Measurements from ENCODE around the gene SLC7A7. TPM values are rescaled to one million over a fixed set of nuclear protein-coding genes. Genes with fewer than 3 reads are reported as not detected.
"Not testable (repeated sequence)": the region's sequence is repeated elsewhere in the genome, so short reads cannot be mapped to it uniquely, and the experiment has no call there.

SLC7A7 gene
- total and polyA plus RNA-seq, 10 of the 15 experiments (the other 5 are each of a cell fraction or from before 2014, with no cell fraction given): 27.8 to 79.2 (median 50.8) TPM

DNA sequence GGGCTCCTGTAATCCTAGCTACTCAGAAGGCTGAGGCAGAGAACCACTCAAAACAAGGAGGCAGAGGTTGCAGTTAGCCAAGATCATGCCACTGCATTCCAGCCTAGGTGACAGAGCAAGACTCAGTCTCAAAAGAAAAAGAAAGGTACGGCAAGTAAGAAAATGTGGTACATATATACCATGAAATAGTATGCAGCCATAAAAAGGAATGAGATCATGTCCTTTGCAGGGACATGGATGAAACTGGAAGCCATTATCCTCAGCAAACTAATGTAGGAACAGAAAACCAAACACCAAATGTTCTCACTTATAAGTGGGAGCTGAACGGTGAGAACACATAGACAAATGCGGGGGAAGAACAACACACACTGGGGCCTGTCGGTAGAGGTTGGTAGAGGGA is 10.0 kb downstream of the SLC7A7 start:
- BruUV-seq (replicated peaks); H3K9me3 ChIP-seq (replicated peaks; ENCODE audit: control insufficient read depth, insufficient read depth, low read length); in situ Hi-C loops (cut with MboI); H3K27me3 ChIP-seq (replicated peaks in 1 of 2; ENCODE audit: control insufficient read depth in 2 of 2, insufficient read depth in 2 of 2, low read length in 1 of 2); H4K20me1 ChIP-seq (ENCODE audit: control insufficient read depth, insufficient read depth); ATAC-seq; intact Hi-C loops (cut with micrococcal nuclease; ENCODE audit: unreplicated experiment); DNase-seq (ENCODE audit: low read depth, low spot score); H2AFZ ChIP-seq (ENCODE audit: control insufficient read depth, low read depth, low read length); H3K36me3 ChIP-seq (ENCODE audit: control insufficient read depth in 2 of 2, insufficient read depth in 2 of 2, low read length in 1 of 2); FAIRE-seq; H3K9ac ChIP-seq (ENCODE audit: control insufficient read depth, insufficient read depth, low read length): not testable (repeated sequence)
- TF ChIP-seq KLF5 (IDR thresholded peaks at IDR 0.05; ENCODE audit: partially characterized antibody): peak; percentile 25
- TF ChIP-seq SMARCA5 (IDR thresholded peaks at IDR 0.05): peak; percentile 18; the same call in 1 of the 2 replicates
- TF ChIP-seq, protein P1, sequence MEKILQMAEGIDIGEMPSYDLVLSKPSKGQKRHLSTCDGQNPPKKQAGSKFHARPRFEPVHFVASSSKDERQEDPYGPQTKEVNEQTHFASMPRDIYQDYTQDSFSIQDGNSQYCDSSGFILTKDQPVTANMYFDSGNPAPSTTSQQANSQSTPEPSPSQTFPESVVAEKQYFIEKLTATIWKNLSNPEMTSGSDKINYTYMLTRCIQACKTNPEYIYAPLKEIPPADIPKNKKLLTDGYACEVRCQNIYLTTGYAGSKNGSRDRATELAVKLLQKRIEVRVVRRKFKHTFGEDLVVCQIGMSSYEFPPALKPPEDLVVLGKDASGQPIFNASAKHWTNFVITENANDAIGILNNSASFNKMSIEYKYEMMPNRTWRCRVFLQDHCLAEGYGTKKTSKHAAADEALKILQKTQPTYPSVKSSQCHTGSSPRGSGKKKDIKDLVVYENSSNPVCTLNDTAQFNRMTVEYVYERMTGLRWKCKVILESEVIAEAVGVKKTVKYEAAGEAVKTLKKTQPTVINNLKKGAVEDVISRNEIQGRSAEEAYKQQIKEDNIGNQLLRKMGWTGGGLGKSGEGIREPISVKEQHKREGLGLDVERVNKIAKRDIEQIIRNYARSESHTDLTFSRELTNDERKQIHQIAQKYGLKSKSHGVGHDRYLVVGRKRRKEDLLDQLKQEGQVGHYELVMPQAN (conservative IDR thresholded peaks at IDR 0.05): 0 out of 2 replicates have a peak, but pooled peaks have one; percentile 34
- H3K4me3 ChIP-seq: peak overlapping the region; percentile 61; the same call in 1 of the 2 replicates
- H3K4me1 ChIP-seq (ENCODE audit: control insufficient read depth, insufficient read depth, low read length): peaks cover 57% of the 10 kb centered on the region
- peaks cover 33% of the 10 kb centered on the region for H3K79me2 ChIP-seq (ENCODE audit: control insufficient read depth, insufficient read depth, low read length)
- H3K4me2 ChIP-seq (ENCODE audit: control insufficient read depth, insufficient read depth): peak overlapping the region; percentile 19; the same call in 1 of the 2 replicates
- CTCF ChIA-PET: interaction anchor here (0.6 to 5.8 kb wide), 9 partner anchors 7 to 235 kb away, joined by 3 to 36 read pairs (median 4); no protein-coding TSS in a partner anchor
- RAD21 ChIA-PET (ENCODE audit: unreplicated experiment): interaction anchor here (1.1 to 14.2 kb wide), 7 partner anchors 10 to 83 kb away, joined by 3 to 219 read pairs (median 5); partner anchors contain the start of gene SLC7A7
- WGBS (ENCODE audit: insufficient coverage, insufficient replicate concordance, low lambda C conversion rate, missing lambda C conversion rate): 70% methylated on average over 4 of the region's 4 CpGs
- H3K27ac ChIP-seq (ENCODE audit: control insufficient read depth, insufficient read depth): peak overlapping the region; percentile 98
- SMC1A ChIA-PET (ENCODE audit: uncharacterized antibody, unreplicated experiment): interaction anchor here (1.2 to 20.3 kb wide), 7 partner anchors 4 to 39 kb away, joined by 3 to 395 read pairs (median 16); partner anchors contain the start of genes MRPL52, OXA1L and SLC7A7
- POLR2A ChIA-PET: interaction anchor here (0.9 to 17.5 kb wide), 4 partner anchors 9 to 309 kb away, joined by 3 to 245 read pairs (median 23); partner anchors contain the start of gene SLC7A7

DNA sequence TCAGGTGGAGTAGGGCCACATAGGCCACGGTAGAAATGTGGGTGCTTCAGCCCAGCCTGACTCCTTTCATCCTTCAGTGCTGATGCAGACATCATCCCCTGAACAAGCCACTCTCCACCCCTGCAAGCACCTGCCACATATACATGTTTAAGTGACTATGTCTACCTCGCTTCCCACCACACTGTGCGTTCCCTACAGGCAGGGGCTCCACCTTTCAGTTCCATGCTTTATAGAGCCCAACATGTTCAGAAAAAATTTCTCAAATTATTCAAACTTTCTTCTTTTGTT is 11.6 kb downstream of the SLC7A7 start:
- WGBS (ENCODE audit: insufficient coverage, insufficient replicate concordance, low lambda C conversion rate, missing lambda C conversion rate): 1% methylated on average over 3 of the region's 3 CpGs
- peaks cover 53% of the 10 kb centered on the region for H3K4me1 ChIP-seq (ENCODE audit: control insufficient read depth, insufficient read depth, low read length)
- peaks cover 0 to 2% of the 10 kb centered on the region in 2 experiments; a peak in 2 of 4 replicates for H3K36me3 ChIP-seq (ENCODE audit: control insufficient read depth in 2 of 2, insufficient read depth in 2 of 2, low read length in 1 of 2)
- ChIA-PET SMC1A (ENCODE audit: uncharacterized antibody, unreplicated experiment) (interaction anchor here (1.2 to 20.3 kb wide), 6 partner anchors 6 to 233 kb away, joined by 4 to 395 read pairs (median 27); partner anchors contain the start of genes OXA1L and SLC7A7), CTCF (interaction anchor here (0.8 to 5.8 kb wide), 9 partner anchors 8 to 126 kb away, joined by 3 to 29 read pairs (median 4); no protein-coding TSS in a partner anchor), POLR2A (interaction anchor here (0.5 to 17.5 kb wide), 5 partner anchors 10 to 157 kb away, joined by 3 to 245 read pairs (median 11); partner anchors contain the start of gene SLC7A7), RAD21 (ENCODE audit: unreplicated experiment) (interaction anchor here (0.8 to 14.2 kb wide), 8 partner anchors 8 to 58 kb away, joined by 3 to 219 read pairs (median 4); partner anchors contain the start of gene SLC7A7)
- intact Hi-C loops (cut with micrococcal nuclease; ENCODE audit: unreplicated experiment) (no loop called here), in situ Hi-C loops (cut with MboI) (no loop called here)
- no peak overlapping the region for H2AFZ ChIP-seq (ENCODE audit: control insufficient read depth, low read depth, low read length)
- H3K4me3 ChIP-seq: peak overlapping the region; percentile 61
- BruUV-seq (replicated peaks): TSS peak; percentile 97
- ATAC-seq (peak; percentile 74), FAIRE-seq (no peak), DNase-seq (ENCODE audit: low read depth, low spot score) (no peak)
- H4K20me1 ChIP-seq (ENCODE audit: control insufficient read depth, insufficient read depth): no peaks in the 10 kb centered on the region
- no peaks in the 10 kb centered on the region for H3K27me3 ChIP-seq (replicated peaks in 1 of 2; ENCODE audit: control insufficient read depth in 2 of 2, insufficient read depth in 2 of 2, low read length in 1 of 2)
- H3K9me3 ChIP-seq (replicated peaks; ENCODE audit: control insufficient read depth, insufficient read depth, low read length): no peaks in the 10 kb centered on the region
- H3K4me2 ChIP-seq (ENCODE audit: control insufficient read depth, insufficient read depth): peak overlapping the region; percentile 93
- H3K79me2 ChIP-seq (ENCODE audit: control insufficient read depth, insufficient read depth, low read length): peaks cover 33% of the 10 kb centered on the region
- peak overlapping the region; percentile 98 for H3K27ac ChIP-seq (ENCODE audit: control insufficient read depth, insufficient read depth)
- H3K9ac ChIP-seq (ENCODE audit: control insufficient read depth, insufficient read depth, low read length): peak overlapping the region; percentile 72
- TF ChIP-seq, protein P2, sequence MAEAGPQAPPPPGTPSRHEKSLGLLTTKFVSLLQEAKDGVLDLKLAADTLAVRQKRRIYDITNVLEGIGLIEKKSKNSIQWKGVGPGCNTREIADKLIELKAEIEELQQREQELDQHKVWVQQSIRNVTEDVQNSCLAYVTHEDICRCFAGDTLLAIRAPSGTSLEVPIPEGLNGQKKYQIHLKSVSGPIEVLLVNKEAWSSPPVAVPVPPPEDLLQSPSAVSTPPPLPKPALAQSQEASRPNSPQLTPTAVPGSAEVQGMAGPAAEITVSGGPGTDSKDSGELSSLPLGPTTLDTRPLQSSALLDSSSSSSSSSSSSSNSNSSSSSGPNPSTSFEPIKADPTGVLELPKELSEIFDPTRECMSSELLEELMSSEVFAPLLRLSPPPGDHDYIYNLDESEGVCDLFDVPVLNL (IDR thresholded peaks at IDR 0.05; ENCODE audit: low read depth, low read length): no peak
- no peak for TF ChIP-seq FOS (IDR thresholded peaks at IDR 0.05; ENCODE audit: borderline replicate concordance, extremely low read depth, insufficient read length)
- no peak for TF ChIP-seq CBX5 (IDR thresholded peaks at IDR 0.05; ENCODE audit: low read depth)
- TF ChIP-seq IKZF2 (IDR thresholded peaks at IDR 0.05): no peak
- no peak for TF ChIP-seq TCF3 (IDR thresholded peaks at IDR 0.05; ENCODE audit: borderline replicate concordance, insufficient read depth, low read depth, low read length)
- 0 out of 2 replicates have a peak, but pooled peaks have one; percentile 30 for TF ChIP-seq YY1 (IDR thresholded peaks at IDR 0.05; ENCODE audit: low read depth, low read length)
- peak; percentile 6 for TF ChIP-seq MEF2B (IDR thresholded peaks at IDR 0.05; ENCODE audit: partially characterized antibody, poor library complexity, severe bottlenecking)
- TF ChIP-seq EGR1 (IDR thresholded peaks at IDR 0.05; ENCODE audit: borderline replicate concordance in 1 of 2, low read depth in 2 of 2, low read length in 2 of 2): no peak

Measured in GM12878 (cell line).